DMS153 treated with DMSO at 0.1 percent for 48 hours (cell line): ENCODE data around the gene GNAO1.
"Not testable (repeated sequence)": the region's sequence is repeated elsewhere in the genome, so short reads cannot be mapped to it uniquely, and the experiment has no call there.

Experiments
- DNase-seq: peaks from one replicate; lab custom pipeline; 2025; ENCODE audit not compliant: unreplicated experiment; lab: John Stamatoyannopoulos, UW

GNAO1 gene

DNA sequence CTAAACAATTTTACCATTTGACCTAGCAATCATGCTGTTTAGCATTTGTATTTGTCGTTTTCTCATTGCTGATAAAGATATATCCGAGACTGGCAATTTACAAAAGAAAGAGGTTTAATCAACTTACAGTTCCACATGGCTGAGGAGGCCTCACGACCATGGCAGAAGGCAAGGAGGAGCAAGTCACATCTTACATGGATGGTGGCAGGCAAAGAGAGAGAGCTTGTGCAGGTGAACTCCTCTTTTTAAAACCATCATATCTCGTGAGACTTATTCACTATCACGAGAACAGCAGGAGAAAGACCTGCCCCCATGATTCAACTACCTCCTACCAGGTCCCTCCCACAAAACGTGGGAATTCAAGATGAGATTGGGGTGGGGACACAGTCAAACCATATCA lies 187.8 kb downstream of the GNAO1 start:
- DNase-seq = not testable (repeated sequence)

DNA sequence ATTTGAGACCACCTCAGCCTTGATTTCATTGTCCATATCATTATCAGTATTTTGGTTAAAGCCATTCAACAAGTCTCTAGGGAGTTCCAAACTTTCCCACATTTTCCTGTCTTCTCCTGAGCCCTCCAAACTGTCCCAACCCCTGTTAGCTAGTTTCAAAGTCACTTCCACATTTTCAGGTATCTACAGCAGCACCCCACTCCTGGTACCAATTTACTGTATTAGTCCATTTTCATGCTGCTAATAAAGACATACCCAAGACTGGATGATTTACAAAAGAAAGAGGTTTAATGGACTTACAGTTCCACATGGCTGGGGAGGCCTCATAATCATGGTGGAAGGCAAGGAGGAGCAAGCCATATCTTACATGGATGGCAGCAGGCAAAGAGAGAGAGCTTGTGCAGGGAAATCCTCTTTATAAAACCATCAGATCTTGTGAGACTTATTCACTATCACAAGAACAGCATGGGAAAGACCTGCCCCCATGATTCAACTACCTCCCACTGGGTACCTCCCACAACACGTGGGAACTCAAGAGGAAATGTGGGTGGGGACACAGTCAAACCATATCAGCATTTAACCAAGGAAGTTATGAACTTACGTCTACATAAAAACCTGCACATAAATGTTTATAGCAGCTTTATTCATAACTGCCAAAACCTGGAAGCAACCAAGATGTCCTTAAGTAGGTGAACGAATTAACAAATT lies 189.6 kb downstream of the GNAO1 start:
- not testable (repeated sequence) for DNase-seq

DNA sequence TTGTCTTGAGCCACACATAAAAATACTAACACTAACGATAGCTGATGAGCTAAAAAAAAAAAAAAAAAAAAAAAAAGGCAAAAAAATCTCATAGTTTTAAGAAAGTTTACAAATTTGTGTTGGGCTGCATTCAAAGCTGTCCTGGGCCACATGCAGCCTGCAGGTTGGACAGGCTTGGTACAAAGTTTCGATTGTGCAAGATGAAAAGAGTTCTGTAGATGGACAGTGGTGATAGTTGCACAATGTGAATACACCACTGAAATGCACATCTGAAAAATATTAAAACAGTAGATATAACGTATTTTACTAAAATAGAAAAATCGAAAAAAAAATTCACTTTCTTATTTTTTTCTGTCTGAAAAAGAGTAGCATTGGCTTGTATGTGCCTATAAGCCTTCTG lies 191.2 kb downstream of the GNAO1 start:
- DNase-seq = no peak

DNA sequence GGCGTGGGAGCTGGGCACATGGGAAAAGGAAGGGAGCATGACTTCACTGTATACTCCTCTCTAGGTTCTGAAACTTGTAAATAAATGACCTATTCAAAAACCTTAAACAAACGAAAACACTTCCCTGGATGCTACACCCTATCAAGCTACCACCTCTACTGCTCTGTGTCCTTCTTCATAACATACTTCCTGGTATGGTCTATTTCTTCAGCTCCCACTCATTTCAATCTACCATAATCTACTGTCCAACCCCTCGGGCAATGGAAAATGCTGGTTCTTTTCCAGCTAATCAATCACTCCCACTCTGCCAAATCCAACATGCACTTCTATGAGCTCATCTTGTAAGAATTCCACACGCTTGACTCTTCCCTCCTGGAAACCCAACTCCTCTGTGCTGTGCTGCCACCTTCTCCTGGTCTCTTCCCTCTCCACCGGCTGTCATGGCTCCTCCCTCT lies 191.6 kb downstream of the GNAO1 start:
- no peak for DNase-seq

DNA sequence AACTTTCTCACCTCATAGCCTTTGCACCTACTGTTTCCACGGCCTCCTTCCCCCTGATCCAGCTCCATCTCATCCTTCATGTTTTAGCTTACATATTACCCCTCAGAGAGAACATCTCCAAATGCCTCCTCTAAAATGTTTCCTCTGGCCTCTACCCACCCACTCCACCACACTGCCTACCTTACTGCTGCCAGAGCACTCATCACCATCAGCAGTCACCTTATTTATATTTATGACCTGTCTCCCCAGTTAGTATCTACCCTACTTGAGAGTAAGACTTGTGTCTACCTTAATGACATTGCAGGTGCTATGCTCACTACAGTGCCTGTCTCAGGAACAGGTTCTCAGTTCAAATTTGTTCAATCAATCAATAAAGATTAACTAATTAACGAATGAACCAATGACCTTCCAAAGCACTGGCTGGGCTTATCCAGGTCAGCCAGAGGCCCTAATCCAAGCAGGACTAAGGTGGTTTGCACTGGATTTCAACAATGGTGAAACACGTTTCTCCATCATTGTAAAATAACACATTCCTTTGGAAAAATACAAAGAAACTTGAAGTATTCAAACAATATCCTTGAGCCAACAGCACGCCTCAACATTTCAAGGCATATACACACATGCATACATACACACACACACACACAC lies 192.9 kb downstream of the GNAO1 start:
- no peak for DNase-seq

DNA sequence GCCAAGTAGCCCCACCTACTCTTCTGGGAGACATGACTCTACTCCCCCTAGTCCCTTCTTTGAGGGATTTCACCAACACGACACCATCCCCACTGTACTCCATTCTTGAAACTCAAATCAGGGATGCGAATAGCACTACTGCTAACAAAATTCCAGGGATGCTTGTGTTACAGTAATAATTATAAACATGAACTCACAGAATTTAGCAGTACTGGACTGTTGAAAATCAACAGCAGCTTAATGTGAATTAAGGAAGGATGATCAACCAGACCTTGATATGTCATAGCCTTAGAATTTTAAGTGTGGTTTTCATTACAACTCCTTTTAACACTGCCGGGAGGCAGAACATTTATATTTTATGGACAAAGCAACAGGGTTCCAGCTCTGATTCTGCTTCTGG lies 196.1 kb downstream of the GNAO1 start:
- DNase-seq = no peak

DNA sequence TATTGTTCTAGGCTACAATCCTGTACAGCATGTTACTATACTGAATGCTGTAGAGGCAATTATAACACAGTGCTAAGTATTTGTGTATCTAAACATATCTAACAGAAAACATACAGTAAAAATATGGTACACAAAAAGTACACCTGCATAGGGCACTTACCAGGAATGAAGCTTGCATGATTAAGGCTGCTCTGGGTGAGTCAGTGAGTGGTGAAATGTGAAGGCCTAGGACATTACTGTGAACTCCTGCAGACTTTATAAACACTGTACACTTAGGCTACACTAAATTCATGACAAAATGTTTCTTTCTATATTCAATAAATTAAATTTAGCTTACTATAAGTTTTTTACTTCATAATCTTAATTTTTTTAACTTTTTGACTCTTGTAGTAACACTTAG lies 196.9 kb downstream of the GNAO1 start:
- no peak for DNase-seq

DNA sequence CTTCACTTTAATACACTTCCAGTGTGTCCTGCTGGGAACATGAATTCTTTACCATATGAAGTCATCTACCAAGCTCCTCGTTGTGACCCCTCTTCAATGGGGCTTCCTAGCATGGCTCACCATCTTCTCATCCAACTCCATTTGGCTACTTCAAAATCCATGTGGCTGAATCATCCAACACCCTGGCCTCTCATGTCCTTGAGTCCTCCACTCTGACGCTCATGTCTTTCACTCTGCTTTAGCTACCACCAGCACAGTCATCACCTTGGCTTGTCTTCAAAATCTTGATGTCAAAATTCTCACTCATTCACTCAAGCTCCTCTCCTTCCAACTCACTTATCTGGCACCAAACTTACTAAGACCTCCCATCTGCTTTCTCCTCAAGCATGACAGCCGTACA lies 198.3 kb downstream of the GNAO1 start:
- no peak for DNase-seq

DNA sequence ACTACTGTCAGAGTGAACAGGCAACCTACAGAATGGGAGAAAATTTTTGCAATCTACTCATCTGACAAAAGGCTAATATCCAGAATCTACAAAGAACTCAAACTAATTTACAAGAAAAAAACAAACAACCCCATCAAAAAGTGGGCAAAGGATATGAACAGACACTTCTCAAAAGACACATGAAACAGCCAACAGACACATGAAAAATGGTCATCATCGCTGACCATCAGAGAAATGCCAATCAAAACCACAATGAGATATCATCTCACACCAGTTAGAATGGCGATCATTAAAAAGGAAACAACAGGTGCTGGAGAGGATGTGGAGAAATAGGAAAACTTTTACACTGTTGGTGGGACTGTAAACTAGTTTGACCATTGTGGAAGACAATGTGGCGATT lies 205.4 kb downstream of the GNAO1 start:
- not testable (repeated sequence) for DNase-seq

DNA sequence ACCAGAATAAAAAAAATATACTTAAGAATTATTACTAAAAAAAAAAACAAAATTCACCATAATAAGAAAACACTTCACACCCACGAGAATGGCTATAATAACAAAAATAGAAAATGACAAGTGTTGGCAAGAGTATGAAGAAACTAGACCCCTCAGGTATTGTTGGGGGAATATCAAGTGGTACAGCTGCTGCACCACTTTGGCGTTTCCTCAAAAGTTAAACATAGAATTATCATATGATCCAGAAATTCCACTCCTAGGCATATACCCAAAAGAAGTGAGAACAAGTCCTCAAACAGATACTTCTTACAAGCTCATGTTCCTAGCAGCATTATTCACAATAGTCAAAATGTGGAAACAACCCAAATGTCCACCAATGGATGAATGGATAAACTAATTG lies 207.8 kb downstream of the GNAO1 start:
- no peak for DNase-seq

DNA sequence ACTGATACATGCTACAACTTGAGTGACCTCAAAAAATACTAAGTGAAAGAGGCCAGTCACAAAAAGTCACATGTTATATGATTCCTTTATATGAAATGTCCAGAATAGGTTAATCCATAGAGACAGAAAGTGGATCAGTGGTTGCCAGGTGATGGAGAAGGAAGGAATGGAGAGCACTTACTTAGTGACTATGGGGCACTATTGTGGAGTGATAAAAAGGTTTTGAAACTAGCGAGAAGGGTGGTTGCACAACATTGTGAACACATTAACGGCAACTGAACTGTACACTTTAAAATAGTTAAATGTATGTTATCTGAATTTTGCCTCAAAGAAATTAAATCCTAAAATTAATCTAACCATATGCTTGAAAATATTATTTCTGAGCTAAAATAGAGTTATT lies 208.2 kb downstream of the GNAO1 start:
- no peak for DNase-seq

DNA sequence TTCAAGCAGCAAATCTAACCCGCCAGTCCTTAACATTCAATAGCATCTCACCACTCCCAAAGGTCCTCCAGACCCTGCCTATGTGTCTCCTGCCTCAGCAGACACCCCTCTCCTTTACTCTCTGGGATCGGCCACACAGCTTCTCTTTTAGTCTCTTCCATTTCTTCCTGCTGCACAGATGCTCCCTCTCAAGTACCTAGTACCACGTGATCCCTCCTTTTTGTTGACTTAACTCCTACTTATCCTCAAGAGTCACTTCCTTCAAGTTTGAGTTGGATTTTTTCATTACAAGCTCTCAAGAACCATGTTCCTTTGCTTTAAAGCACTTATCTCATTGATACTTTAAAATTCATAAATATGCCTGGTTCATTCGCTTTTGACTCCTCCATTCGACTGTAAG lies 209.2 kb downstream of the GNAO1 start:
- DNase-seq = no peak

DNA sequence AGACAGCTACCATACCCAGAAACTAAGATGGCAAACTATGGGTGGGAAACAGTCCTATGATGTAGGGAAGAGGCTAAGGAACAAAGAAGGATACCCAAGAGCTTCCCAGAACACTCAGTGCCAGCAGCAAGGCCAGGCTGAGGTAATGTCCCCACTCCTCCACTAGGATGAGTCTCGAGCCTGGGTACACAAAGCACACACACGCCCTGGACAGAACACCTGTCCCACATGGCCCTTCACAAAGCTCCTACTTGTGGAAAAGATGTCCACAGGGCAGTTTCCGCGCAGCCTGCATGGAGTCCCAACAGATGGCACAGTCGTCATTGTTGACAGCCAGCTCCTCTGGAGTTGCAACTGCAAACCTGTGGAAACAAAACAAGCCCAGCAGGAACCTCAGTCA lies 210.2 kb downstream of the GNAO1 start:
- DNase-seq = no peak

DNA sequence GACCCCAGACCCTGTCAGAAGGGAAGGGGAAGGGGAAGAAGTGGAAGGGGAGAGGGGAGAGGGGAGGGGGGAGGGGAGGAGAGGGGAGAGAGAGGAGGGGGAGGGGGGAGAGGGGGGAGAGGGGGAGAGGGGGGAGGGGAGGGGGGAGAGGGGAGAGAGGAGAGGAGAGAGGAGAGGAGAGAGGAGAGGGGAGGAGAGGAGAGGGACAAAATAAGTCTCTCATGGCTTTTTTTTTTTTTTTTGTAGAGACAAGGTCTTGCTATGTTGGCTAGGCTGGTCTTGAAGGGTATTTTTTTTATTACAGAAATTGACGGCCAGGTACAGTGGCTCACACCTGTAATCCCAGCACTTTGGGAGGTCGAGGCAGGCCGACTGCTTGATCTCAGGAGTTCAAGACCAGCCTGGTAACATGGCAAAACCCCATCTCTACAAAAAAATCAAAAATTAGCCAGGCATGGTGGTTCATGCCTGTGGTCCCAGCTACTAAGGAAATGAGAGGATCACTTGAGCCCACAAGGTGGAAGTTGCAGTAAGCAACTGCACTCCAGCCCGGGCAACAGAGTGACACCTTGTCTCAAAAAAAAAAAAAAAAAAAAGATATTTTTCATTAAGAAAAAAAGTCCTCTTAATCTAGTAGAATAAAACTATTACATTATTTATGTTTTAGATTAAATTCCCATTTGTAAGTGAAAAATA lies 214.8 kb downstream of the GNAO1 start:
- DNase-seq = no peak
